Measurements from ENCODE around the gene GLDN. TPM values are rescaled to one million over a fixed set of nuclear protein-coding genes. Genes with fewer than 3 reads are reported as not detected.

Gene GLDN
- total RNA-seq, 4 donors from 2014 or later = 25.1 to 51.7 (median 30.7) TPM

DNA sequence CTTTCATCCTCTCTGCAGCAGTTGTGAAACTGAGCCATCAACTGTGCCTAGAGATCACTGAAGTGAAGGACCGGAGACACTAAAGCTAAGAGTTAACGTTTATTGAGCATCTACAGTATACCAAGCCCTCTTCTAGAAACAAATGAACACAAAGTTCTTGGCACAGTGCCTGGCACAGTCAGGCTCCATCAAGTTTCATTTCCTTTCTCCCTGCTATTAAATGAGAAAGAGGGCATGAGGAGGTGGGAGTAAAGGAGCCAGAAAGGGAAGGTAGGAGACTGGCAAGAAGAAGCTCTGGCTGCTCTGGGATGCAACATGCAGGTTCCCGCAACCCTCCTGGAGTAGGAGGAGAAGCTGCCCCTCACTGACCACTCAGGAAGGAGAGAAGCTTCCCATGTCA is 33.6 kb upstream of the GLDN start:
- DNase-seq (ENCODE audit: low spot score) (no peak), ATAC-seq (ENCODE audit: low FRiP score) (no peak)
- no peak for TF ChIP-seq CTCF (IDR thresholded peaks at IDR 0.05)

GRCh38 chr15:51310064-51310463 is 31.4 kb upstream of the GLDN start:
- DNase-seq (ENCODE audit: low spot score) = no peak
- TF ChIP-seq CTCF (IDR thresholded peaks at IDR 0.05) = no peak
- ATAC-seq (ENCODE audit: low FRiP score) = peak; percentile 52

DNA sequence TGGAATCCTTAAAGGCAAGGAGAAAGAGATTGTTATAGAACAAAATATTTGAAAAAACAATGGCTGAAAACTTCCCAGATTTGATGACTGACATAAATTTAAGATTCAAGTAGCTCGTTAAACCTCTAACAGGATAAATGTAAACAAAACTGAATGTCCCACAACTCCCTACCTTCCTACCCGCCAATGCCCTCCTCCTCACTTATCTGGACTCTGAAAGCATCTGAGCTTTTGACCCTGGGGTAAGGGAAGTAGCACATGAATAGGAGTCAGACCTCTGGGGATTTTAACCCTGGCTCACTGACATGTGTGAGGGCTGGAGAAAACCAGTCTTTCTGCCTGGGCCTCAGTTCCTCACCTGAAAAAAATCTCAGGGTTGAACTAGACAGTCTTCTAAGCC is 29.9 kb upstream of the GLDN start:
- no peak for DNase-seq (ENCODE audit: low spot score)
- TF ChIP-seq CTCF (IDR thresholded peaks at IDR 0.05) = no peak
- ATAC-seq (ENCODE audit: low FRiP score) = no peak

GRCh38 chr15:51312166-51313073 is 29.0 kb upstream of the GLDN start:
- DNase-seq (ENCODE audit: low spot score) (no peak), ATAC-seq (ENCODE audit: low FRiP score) (no peak)
- TF ChIP-seq CTCF (IDR thresholded peaks at IDR 0.05) = no peak

GRCh38 chr15:51313074-51313393 is 28.4 kb upstream of the GLDN start:
- ATAC-seq (ENCODE audit: low FRiP score) = no peak
- no peak for DNase-seq (ENCODE audit: low spot score)
- no peak for TF ChIP-seq CTCF (IDR thresholded peaks at IDR 0.05)

DNA sequence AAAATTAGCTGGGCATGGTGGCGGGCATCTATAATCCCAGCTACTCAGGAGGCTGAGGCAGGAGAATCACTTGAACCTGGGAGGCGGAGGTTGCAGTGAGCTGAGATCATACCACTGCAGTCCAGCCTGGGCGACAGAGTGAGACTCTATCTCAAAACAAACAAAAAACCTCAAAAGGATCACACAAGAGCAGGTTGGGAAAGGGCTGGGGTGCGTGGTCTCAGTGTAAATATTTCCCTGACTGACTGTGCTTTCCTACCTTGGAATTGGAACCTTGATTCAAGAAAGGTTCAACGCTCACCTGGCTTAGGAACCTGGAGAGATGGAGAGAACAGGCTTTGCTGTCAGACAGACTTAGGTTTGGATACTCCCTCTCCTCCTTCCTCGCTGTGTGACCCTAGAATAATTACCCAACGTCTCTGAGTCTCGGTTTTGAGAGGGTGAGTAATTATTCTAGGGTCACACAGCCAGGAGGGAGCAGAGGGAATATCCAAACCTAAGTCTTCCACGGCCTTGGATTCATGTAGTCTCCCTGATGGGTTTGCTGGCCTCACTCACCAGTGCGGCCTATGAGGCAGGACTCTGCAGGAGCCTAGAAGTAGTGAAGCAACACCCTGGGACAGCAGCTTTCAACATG is 27.7 kb upstream of the GLDN start:
- DNase-seq (ENCODE audit: low spot score) (no peak), ATAC-seq (ENCODE audit: low FRiP score) (no peak)
- no peak for TF ChIP-seq CTCF (IDR thresholded peaks at IDR 0.05)

Measured in omental fat pad (tissue), 4 donors.